Lower leg skin (tissue), 4 donors: ENCODE results near the gene SMIM10L2A. TPM values are rescaled to one million over a fixed set of nuclear protein-coding genes. Genes with fewer than 3 reads are reported as not detected.

ENCODE experiments used
- DNase-seq, 2 donors: peaks; one replicate each; pipeline ENCODE4 v3.0.0-alpha.2; 2019; ENCODE audit warnings: low spot score in 2 of 2
- H3K4me3 ChIP-seq: fragments of 200-600 bp; sonication (generic); 2 replicates; pipeline ENCODE4 v1.5.1; 2017; ENCODE audit warnings: mild to moderate bottlenecking, low read depth; ENCODE audit not compliant: poor library complexity, severe bottlenecking
- POLR2A ChIP-seq, 2 donors: fragments of 450-650 bp; IDR thresholded peaks; one replicate each; pipeline ENCODE4 v1.6.1; 2016 to 2017; ENCODE audit warnings: antibody characterized with exemption in 2 of 2, mild to moderate bottlenecking in 1 of 2, moderate library complexity in 1 of 2
- WGBS, 2 donors: methylation state at CpG; one replicate each; pipeline ENCODE4 v1.1.5; 2018; 5-methylcytosine and 5-hydroxymethylcytosine counted together
- intact Hi-C: fragments of 100-400 bp; cut with DNase I; formaldehyde crosslinking; loops from one replicate; pipeline ENCODE4 v1.15.0; 2023; ENCODE audit warnings: low total_unique reads
- total RNA-seq, 4 donors: library from RNA; depleted of rRNA; stranded (reverse); fragments of >200 nt; gene quantifications; one replicate each; pipeline ENCODE4 v1.1.0, GENCODE V29; 2016
- TF ChIP-seq, protein P1 (sequence below), 3 donors: fragments of 450-650 bp; IDR thresholded peaks; one replicate each; pipeline ENCODE4 v1.5.1; 2016; ENCODE audit warnings: antibody characterized with exemption in 3 of 3, mild to moderate bottlenecking in 3 of 3, moderate library complexity in 2 of 3

The SMIM10L2A gene
- total RNA-seq, 4 donors from 2014 or later, result 1.3 to 2.6 (median 1.9) TPM

DNA sequence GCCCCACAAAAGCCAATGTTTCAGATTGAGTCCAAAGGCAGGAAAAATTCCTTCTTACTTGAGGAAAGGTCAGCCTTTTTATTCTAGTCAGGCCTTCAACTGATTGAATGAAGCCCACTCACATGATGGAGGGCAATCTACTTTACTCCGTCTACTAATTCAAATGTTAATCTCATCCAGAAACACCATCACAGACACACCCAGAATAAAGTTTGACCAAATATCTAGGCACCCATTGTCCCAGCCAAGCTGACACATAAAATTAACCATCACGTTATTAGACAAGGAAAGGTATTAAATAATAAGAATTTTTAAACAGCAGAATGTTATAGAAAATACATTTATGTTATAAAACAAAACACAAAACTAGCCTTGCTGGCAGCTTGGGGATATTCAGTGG, 32.9 kb upstream of the SMIM10L2A start:
- intact Hi-C loops, result no loop called here
- TF ChIP-seq, protein P1, sequence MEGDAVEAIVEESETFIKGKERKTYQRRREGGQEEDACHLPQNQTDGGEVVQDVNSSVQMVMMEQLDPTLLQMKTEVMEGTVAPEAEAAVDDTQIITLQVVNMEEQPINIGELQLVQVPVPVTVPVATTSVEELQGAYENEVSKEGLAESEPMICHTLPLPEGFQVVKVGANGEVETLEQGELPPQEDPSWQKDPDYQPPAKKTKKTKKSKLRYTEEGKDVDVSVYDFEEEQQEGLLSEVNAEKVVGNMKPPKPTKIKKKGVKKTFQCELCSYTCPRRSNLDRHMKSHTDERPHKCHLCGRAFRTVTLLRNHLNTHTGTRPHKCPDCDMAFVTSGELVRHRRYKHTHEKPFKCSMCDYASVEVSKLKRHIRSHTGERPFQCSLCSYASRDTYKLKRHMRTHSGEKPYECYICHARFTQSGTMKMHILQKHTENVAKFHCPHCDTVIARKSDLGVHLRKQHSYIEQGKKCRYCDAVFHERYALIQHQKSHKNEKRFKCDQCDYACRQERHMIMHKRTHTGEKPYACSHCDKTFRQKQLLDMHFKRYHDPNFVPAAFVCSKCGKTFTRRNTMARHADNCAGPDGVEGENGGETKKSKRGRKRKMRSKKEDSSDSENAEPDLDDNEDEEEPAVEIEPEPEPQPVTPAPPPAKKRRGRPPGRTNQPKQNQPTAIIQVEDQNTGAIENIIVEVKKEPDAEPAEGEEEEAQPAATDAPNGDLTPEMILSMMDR (IDR thresholded peaks at IDR 0.05), result no peak
- TF ChIP-seq POLR2A (IDR thresholded peaks at IDR 0.05), result no peak
- no peak for DNase-seq
- H3K4me3 ChIP-seq, result no peak overlapping the region
- WGBS, 2 donors, result 59 to 79% methylated on average over 2 of the region's 2 CpGs

DNA sequence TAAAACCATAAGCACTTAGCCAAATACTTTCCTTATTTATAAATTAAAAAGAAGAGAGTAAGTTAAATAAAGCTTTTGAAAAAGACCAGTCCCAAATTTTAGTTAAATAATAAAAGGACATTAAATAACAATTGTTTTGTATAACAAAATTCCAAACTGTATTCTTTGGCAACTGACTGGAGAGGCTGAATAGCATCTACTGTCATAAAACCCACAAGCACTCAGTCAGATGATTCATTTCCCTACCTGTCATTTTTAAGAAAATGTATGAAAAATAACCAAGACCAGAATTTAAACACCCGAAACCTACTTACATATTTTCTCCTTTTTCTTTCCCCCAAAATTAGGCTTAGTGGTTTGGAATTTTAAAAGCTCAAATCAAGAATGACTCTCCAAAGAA, 32.5 kb upstream of the SMIM10L2A start:
- no peak overlapping the region for H3K4me3 ChIP-seq
- WGBS, 2 donors, result 67 to 76% methylated on average over 1 of the region's 1 CpG
- intact Hi-C loops, result no loop called here
- TF ChIP-seq POLR2A (IDR thresholded peaks at IDR 0.05), result no peak
- TF ChIP-seq, protein P1 (IDR thresholded peaks at IDR 0.05), result no peak
- DNase-seq, result no peak

DNA sequence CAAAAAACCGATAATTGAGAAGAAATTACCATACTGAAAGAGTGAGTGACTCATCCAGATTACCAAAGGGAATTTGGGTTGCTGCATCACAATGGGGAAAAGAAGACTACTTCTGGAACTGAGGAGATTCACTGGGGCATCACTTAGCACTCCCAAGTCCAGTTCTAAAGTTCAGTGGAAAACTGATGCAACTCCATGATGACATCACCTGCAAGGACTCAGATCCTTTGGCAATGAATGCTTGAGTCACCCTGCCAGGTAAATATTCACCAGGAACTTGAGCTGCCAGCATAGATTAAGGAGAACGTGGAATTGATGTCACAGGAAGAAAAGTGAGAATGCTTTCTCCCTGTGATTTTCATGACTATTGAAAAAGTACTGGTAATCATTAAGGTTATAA, 32.0 kb upstream of the SMIM10L2A start:
- no peak for TF ChIP-seq POLR2A (IDR thresholded peaks at IDR 0.05)
- TF ChIP-seq, protein P1 (IDR thresholded peaks at IDR 0.05), result no peak
- intact Hi-C loops, result no loop called here
- WGBS, 2 donors, result 35 to 39% methylated on average over 2 of the region's 2 CpGs
- no peak for DNase-seq
- H3K4me3 ChIP-seq, result no peak overlapping the region

DNA sequence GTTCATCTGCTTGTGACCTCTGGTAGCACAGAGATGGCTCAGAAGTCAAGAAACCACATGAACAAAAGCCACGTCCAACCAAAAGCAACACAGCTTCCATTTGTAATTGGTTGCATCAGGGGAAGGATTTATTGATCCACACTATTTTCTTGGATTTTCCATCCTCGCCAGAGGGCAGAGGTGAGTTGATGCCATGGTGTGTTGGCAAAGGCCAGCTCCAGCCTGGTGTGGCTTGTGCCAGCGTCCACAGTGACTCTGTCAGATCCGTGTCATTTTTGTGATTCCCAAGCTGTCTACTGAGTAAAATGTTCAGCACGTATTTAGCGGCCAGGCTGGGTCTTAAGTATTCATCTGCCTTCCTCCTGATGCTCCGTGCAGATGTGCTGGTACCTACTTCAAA, 30.0 kb upstream of the SMIM10L2A start:
- no peak for DNase-seq
- 87 to 90% methylated on average over 7 of the region's 7 CpGs for WGBS, 2 donors
- no peak overlapping the region for H3K4me3 ChIP-seq
- intact Hi-C loops, result no loop called here
- TF ChIP-seq POLR2A (IDR thresholded peaks at IDR 0.05), result no peak
- TF ChIP-seq, protein P1 (IDR thresholded peaks at IDR 0.05), result no peak

DNA sequence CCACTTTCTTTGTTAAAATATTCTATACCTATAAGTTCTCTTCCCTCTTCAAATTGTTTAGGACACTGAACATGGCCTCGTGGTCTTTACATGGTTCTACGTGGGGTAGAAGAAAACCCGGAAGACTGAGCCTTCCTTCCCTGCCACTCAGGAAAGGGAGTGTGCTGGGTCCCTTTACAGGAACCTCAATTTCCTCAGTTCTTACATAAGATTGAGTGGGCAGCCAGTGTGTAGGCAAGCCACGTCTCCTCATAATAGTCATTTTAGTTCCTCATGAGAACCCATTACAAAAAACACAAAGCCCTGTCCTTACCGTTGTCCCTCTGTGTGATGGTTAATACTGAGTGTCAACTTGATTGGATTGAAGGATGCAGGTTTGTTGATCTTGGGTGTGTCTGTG, 28.7 kb upstream of the SMIM10L2A start:
- 74 to 82% methylated on average over 5 of the region's 5 CpGs for WGBS, 2 donors

DNA sequence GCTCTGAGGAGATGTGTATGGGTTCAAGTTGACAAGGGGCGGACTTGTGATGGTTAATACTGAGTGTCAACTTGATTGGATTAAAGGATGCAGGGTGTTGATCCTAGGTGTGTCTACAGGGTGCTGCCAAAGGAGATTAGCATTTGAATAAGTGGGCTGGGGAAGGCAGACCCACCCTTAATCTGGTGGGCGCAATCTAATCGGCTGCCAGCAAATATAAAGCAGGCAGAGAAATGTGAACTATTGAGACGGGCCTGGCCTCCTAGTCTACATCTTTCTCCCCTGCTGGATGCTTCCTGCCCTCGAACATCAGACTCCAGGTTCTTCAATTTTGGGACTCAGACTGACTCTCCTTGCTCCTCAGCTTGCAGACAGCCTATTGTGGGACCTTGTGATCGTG, 26.7 kb upstream of the SMIM10L2A start:
- no peak for TF ChIP-seq POLR2A (IDR thresholded peaks at IDR 0.05)
- TF ChIP-seq, protein P1 (IDR thresholded peaks at IDR 0.05), result no peak
- intact Hi-C loops, result no loop called here
- 73 to 86% methylated on average over 6 of the region's 6 CpGs for WGBS, 2 donors
- H3K4me3 ChIP-seq, result no peak overlapping the region
- no peak for DNase-seq

More for the DNA sequence above, 28.7 kb upstream of the SMIM10L2A start:
- TF ChIP-seq POLR2A (IDR thresholded peaks at IDR 0.05), result no peak
- TF ChIP-seq, protein P1 (IDR thresholded peaks at IDR 0.05), result no peak
- DNase-seq, result no peak
- no peak overlapping the region for H3K4me3 ChIP-seq
- intact Hi-C loops, result no loop called here
